Breast epithelium (tissue), 3 donors: Measurements from ENCODE around the gene SGPL1.

Source experiments
- POLR2A ChIP-seq: fragments of 450-650 bp; IDR thresholded peaks from one replicate; pipeline ENCODE4 v1.6.1; 2016; ENCODE audit warnings: antibody characterized with exemption, mild to moderate bottlenecking, moderate library complexity
- POLR2AphosphoS5 ChIP-seq, 3 donors: sonication (generic); formaldehyde crosslinking; IDR thresholded peaks; one replicate each; pipeline ENCODE4 v1.6.1; 2017; ENCODE audit warnings: antibody characterized with exemption in 3 of 3
- TF ChIP-seq, protein P1 (sequence below), 3 donors: fragments of 450-650 bp; IDR thresholded peaks; one replicate each; pipeline ENCODE4 v1.5.1; 2016 to 2017; ENCODE audit warnings: antibody characterized with exemption in 3 of 3, mild to moderate bottlenecking in 3 of 3, moderate library complexity in 3 of 3

DNA sequence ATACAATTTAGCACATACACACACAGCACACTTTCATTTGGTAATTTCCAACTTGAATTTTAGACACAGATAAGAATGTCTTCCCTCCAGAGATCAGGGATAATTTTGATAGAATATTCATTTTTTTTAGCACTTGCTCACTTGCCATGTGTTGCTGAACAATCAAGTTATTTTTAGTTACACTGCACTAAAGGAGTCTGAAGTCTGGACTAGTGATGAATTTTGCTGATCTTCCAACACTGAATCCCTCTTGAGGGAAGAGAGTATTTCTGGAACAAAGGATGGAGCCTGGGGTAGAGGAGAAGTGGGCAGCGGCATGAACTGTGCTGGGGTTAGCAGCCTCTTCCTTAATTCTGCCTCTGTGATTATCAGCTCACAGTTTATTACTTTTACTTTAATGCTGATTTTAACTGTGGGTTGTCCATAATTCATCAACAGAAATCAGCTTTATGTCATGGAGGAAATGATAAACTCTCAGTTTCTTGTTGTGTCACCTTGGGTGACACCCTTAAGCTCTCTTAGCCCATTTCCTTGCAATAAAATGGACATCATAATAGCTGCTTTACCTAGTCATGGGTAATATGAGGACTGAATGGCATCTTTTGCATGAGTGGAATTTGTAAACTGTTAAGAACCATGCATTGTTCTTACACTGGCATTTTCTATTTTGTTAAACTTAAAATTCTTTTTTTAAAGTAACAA lies 32.1 kb downstream of the SGPL1 start:
- TF ChIP-seq, protein P1, sequence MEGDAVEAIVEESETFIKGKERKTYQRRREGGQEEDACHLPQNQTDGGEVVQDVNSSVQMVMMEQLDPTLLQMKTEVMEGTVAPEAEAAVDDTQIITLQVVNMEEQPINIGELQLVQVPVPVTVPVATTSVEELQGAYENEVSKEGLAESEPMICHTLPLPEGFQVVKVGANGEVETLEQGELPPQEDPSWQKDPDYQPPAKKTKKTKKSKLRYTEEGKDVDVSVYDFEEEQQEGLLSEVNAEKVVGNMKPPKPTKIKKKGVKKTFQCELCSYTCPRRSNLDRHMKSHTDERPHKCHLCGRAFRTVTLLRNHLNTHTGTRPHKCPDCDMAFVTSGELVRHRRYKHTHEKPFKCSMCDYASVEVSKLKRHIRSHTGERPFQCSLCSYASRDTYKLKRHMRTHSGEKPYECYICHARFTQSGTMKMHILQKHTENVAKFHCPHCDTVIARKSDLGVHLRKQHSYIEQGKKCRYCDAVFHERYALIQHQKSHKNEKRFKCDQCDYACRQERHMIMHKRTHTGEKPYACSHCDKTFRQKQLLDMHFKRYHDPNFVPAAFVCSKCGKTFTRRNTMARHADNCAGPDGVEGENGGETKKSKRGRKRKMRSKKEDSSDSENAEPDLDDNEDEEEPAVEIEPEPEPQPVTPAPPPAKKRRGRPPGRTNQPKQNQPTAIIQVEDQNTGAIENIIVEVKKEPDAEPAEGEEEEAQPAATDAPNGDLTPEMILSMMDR (IDR thresholded peaks at IDR 0.05) = no peak
- TF ChIP-seq POLR2AphosphoS5 (IDR thresholded peaks at IDR 0.05) (no peak), POLR2A (no peak)
